Left cardiac atrium (tissue), 4 donors: ENCODE results near the gene HOXA7. TPM values are rescaled to one million over a fixed set of nuclear protein-coding genes. Genes with fewer than 3 reads are reported as not detected.

Source experiments
- ATAC-seq, 2 donors: fragments of 200-7000 bp; cut with Tn5 transposase; one replicate each; pipeline ENCODE4 v1.9.1; 2020; ENCODE audit warnings: mild to moderate bottlenecking in 2 of 2, moderate library complexity in 2 of 2
- DNase-seq: peaks from one replicate; pipeline ENCODE4 v3.0.0-alpha.2; 2020
- intact Hi-C, 2 donors: fragments of 100-400 bp; cut with DNase I; formaldehyde crosslinking; loops; one replicate each; pipeline versions ENCODE4 v1.14.1 to v1.15.1; 2022 to 2023
- long read RNA-seq: library from polyadenylated mRNA; unstranded; transcript quantifications from one replicate; pipeline ENCODE4 v2.0.0, GENCODE V29; 2021
- total RNA-seq, 2 donors: library from RNA; stranded (reverse); fragmentation: NEBNext Ultra II Directional; extraction: Animal tissue kit (Norgen Biotek cat#: 25700); gene quantifications; one replicate each; pipeline ENCODE4 v1.2.1, GENCODE V29; 2021
- donor health status: DM: no; HTN: yes; CAD: no.
- donor health status: DM: no; HTN: yes; CAD: no; lungs with severe emphysema.
- donor health status: DM: yes; HTN: yes; CAD: no.
- donor health status: Dilated cardiomyopathy.

The HOXA7 gene
- total RNA-seq: under 1 TPM; 0.12 to 0.39 TPM
- long read RNA-seq: 0 reads

DNA sequence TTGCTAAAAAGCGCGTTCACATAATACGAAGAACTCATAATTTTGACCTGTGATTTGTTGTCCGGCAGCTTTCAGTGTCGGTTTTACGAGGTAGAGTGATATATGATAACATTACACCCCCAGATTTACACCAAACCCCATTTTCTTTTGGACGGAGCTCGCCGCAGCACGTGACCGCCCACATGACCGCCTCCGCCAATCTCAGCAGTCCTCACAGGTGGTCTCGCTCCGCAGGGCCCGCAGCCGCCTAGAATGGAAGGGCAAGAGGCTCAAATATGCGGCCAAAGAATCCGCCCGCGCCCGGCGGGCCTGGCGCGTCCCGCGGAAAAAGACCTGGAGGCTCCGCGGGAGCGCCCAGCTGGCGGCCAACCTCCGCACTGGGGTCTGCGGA, at the start of gene HOXA7:
Gene HOXA7, minus strand, starts transcription at position 168 of the 391 bp plus-strand sequence. Its CDS starts 130 bp downstream, at position 38.
- no peak for DNase-seq
- ATAC-seq: no peak
- intact Hi-C loops: no loop called here

DNA sequence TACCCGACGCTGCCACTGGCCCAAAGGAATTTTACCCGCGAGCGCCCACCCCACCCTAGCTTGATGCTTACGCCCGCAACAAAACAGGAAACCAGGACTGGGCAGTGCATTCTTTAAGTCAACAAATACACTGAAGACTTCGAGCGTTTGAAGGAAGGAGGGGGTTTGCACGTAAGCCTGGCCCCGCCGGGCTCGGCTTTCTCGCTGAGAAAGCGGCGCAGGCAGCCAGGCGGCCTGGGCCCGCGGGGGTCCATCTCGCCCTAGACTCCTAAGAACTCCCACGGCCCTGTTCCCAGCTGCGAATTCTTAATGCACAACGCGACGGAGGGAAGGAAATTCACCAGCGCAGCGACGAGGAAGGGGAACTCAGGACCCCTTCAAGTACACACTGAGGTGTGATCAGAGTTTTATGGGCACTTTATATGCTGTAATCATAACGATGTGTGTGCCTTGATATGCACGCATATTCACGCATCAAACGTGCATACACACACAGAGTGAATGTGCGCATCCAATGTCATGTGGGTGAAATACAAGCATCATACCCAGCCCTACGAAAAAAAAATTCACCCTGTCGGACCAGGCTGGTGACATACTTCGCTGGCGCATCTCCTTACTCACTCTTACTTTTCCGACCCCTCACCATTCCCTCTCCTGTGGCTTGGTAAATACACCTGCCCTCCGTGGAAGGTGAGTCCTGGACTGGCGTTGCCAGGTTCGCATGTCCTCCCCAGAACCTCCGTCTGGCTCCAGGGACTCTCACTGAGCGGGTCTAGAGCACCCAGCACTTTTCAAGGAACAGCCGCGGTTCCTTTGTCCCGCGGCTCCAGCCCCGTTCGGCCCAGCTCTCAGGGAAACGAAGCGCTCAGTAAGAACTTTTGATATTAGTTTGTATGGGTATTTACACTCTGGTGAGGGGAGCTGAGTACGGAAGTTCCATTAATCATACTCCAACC, 49.1 kb upstream of the HOXA7 start:
- no peak for DNase-seq
- no peak for ATAC-seq
- intact Hi-C loops: loop anchor here (5.0 to 10.0 kb wide), 4 partner anchors 369 to 889 kb away; no protein-coding TSS in a partner anchor

DNA sequence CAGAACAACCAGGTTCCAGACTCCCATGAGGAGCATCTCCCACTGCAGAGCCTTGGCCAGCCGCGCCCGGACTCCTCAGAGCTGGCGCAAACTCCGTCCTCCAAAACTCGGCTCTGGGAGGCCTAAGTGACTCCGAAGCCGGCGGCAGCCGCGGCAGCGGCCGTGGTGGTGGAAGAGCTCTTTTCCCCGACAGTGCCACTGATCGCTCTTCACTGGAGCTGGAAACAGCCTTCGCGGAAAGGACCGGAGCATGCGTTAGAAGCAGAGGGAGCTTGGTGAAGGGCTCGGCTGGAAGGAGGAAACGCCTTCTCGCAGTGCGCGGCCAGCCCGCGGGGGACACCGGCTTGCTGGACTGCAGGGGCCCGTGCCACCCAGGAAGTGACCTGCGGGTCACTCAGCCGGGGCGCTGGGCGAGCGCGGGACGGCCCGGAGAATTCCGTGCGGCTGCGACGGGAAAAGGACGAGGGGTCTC, 48.4 kb upstream of the HOXA7 start:
- ATAC-seq: no peak
- DNase-seq: no peak
- intact Hi-C loops: loop anchor here (5.0 to 10.0 kb wide), 4 partner anchors 370 to 890 kb away; no protein-coding TSS in a partner anchor

DNA sequence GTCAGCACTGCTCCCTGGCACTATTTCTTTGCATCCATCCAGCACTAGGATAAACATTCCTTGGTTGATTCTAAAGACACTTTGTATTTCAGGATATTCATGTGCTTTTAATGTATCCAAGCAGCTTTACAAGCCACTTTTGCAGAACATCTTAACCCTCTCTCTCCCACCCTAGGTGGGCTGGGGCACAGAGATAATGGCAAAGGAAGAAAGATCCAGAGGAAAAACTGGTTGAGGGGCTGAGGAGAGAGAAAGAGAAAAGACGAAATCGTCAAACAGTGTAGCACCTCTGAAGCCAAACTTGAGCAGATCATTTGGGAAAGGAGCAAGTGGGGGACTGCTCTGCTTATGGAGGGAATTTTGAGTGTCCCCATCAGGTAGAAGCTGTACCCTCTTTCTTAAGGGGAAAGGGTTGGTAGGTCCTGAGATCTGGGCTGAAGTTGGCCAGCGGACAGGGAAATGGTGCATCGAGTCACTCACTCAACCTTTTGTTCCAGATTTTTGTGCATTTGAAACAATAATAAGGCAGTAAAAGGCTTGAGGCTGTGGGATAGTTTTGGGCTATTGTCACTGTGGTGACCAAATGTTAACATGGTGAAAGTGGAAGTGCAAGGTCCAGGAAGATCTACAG, 47.6 kb upstream of the HOXA7 start:
- DNase-seq: no peak
- intact Hi-C loops: loop anchor here in 1 of 2 donors (10.0 kb wide), 3 partner anchors 371 to 891 kb away; no protein-coding TSS in a partner anchor
- no peak for ATAC-seq

DNA sequence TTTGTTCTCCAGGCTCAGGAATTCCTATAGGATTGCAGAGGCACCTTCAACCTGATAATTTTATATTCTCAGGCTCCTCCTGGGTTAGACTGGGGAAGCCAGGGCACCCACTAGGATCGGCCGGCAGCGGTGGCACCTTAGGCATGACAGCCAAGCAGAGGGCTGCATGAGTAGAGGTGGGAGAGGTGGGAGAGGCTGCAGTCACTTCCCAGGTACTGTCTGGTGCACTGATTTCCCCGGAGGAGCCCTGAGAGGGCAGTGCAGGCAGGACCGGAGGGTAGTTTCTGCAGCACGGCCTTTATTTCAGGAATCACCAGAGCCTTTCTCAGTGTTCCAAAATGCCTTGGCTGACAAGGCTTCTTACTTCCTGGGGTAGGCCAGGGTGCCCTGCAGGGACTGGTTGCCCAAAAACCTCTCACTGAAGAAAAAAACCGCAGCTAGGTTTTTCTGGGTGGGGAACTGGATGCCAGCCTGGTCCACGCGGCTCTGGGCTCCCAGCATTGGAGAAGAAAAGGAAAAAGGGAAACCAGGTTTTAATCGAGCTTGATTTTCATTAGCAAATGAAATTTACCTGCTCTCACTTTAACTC, 47.0 kb upstream of the HOXA7 start:
- intact Hi-C loops: loop anchor here in 1 of 2 donors (10.0 kb wide), 3 partner anchors 371 to 891 kb away; no protein-coding TSS in a partner anchor
- DNase-seq (no peak), ATAC-seq (no peak)

DNA sequence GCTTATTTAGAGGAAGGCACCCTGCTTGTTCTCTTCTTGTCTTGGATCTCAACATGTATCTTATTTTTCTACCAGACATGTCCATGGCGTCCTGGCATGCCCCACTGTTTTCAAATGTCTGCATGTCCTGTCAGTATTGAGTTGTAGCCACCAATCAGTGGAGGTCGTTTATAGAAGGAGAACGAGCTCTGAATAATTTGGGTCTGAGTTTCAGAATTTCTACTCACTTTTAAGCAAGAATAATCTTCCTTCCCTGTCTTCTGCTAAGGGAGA, 46.3 kb upstream of the HOXA7 start:
- DNase-seq: no peak

DNA sequence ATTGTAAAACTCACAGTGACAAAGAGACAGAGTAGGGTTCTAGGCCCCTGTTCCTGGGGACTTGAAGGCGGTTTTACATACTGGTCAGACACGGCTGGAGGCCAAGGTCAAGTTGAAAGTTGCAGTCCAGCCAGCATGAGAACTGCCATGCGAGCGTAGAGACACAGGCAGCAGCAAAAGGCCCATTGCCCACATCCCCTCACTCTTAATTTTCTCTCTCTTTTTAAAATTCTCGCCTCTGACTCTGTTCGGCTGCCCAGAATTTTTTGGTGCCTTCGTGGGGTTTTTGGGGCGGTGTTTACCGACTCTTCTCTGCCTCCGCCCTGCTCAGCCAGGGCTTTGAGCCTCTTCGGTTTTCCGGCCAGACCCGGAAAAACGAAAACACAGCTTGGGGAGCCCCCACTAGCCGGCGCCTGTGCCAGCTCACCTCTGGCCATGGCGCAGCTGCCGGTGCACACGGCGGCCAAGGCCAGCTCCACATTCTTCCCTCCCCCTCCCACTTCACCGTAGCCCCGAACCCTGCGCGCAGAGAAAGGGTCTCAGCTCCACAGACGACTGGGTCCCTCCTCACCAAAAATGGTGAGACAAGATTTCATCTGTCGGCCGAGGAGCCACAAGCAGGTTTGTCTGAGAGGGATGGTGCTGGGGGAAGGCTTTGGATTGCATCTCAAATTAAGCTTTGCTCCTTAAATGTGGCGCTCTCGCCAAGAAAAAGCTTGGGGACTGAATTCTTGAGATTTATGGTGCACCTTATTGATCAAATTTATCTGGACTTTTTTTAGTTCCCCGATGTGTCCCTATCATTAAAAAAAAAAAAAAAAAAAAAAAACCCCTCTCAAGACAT, 45.8 kb upstream of the HOXA7 start:
- ATAC-seq: no peak
- intact Hi-C loops: loop anchor here in 1 of 2 donors (10.0 kb wide), 3 partner anchors 373 to 893 kb away; no protein-coding TSS in a partner anchor
- DNase-seq: no peak

More for the DNA sequence above, 46.3 kb upstream of the HOXA7 start:
- intact Hi-C loops: loop anchor here in 1 of 2 donors (10.0 kb wide), 3 partner anchors 372 to 892 kb away; no protein-coding TSS in a partner anchor
- no peak for ATAC-seq

DNA sequence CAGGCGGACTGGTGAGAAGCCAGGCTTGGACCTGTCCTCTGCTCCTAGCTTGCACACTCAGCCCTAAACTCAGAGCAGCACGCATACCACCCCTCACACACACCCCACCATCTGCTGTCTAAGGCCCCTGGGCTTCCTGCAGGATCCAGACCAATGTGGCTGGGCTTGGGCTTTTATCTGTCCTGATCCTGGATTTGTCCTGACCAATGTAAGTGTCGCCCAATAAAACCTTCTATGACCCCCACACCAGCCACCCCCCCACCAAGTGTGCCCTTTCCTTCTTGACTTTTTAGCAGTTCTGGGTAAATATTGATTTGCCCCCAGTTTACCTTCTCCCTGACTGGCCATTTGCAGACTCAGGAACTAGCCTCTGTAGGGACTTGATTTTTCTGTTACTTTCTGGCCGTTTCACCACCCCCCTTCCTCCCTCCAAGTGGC, 45.1 kb upstream of the HOXA7 start:
- intact Hi-C loops: loop anchor here in 1 of 2 donors (10.0 kb wide), 3 partner anchors 373 to 893 kb away; no protein-coding TSS in a partner anchor
- no peak for ATAC-seq
- no peak for DNase-seq

DNA sequence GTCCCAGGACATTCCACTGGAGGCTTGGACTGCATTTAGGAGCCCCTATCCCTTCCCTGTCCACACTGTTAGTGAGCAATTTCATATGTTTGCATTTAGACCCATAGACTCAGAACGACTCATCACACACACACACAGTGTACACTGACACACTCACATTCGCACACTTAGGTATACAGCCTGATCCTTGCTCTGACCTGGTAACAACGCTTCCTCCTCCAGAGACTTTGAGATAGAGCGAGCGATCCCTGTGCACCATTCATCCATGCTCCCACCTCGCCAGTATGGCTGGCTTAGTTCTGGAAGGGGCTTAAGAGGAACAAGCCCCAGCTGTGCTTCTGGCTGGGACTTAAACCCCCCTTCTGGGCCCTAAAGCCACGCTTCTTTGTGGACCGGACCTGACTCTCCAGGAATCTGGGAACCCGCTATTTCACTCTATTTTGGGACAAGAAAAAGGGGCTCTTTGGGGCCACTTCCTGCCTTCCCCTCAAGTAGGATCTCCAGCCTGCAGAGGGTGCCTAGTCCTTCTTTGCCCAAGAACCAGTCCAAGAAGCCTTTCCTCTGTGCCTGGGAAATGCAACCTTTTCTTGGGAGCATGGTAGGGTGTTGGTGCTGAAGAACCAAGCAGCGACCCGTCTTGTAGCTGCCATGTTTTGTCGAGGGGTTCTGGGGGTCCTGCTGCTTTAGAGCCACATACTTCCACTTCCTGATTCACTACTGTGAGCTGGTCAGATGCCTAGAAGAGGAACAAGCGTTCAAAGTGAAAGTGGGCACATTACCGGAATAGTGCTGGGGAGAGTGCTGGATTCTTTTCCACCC, 44.5 kb upstream of the HOXA7 start:
- ATAC-seq (peak in 1 of 2 donors; percentile 40), DNase-seq (no peak)
- intact Hi-C loops: loop anchor here in 1 of 2 donors (10.0 kb wide), 3 partner anchors 374 to 894 kb away; no protein-coding TSS in a partner anchor

DNA sequence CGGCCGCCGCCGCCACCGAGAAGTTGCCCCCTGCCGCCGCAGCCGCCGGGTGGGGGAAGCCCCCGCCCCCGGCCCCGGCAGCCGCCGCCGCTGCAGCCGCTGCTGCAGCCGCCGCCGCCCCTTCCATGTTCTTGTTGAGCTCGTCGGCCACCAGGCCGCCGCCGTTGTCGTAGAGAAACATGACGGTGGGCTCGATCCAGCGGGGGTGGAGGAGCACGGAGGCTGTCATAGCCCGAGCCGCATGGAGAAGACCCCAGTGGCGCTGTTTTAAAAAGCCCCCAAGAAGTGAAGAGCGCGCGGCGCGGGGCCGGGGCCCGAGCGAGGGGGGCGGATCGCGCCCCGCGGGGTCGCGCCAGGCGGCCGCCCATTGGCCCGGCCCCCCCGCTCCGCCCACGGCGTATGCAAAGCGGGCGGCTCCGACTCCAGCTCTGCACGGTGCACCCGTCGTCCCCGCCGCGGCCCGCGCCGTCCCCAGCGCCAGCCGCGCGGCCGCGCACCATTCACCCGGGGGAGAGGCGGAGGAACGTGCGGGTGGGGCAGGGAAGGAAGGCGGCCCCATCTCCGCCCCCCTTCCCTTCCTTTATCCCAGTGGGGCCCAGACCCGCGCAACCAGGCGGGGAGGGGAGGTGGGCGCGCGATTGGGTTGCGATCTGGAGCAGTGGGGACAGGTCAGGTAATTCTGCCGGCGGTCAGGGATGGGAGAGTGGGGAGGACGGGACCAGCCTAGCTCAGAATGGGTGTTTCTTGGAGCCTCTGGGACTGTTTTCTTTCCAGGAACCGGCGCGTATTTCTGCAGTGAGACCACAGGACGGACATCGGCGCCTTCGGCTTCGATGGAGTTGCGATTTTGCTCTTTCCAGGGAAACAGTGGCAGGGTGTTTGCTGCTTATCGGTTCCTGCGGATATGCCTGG, 43.6 kb upstream of the HOXA7 start, which contains the start of gene HOXA13:
Gene HOXA13, minus strand, starts transcription at position 243 of the 912 bp plus-strand sequence. Its CDS starts 14 bp downstream, at position 229.
- peak; percentile 39 to 55 for ATAC-seq
- intact Hi-C loops: loop anchor here (5.0 to 10.0 kb wide), 6 partner anchors 375 to 895 kb away; no protein-coding TSS in a partner anchor
- DNase-seq: no peak

DNA sequence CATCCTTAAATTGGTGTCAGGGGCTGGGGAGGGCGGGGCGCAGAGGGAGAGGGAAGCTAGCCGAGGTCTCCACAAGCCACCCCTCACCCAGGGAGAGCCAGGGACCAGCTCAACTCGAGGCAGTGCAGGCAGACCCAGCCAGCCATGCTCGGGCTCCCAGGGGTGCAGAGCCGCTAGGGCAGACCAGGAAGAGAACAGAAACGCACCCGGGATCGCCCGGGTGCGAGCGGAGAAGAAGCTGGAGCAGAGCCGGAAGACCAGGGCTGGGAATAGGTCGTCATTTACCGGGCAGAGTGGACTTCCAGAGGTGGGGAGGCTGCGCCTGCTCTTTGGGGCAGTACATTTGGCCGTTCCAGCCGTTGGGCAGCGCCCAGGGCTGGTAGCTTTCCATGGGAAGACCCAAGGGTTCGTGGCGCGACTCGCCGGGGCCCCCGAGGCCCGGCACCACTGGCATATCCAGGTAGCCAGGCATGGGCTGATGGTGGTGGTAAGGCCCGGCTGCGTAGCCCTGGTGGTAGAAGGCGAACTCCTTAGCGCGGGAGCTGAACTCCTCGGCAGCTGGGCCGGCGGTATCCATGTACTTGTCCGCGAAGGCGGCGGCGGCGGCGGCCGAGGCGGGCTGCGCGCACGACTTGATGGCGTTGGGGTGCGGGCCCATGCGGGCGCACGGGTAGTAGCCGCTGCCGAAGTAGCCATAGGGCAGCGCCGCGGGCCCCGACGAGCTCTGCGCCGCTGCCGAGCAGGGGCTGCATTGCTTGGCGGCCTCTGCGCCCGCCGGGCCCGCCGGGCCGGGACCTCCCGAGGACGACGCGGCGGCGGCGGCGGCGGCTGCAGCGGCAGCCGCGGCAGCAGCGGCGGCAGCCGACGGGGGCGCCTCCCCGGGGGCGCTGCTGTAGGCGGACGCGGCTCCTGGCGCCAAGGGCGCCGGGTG, 42.7 kb upstream of the HOXA7 start:
- DNase-seq (no peak), ATAC-seq (peak in 1 of 2 donors; percentile 18)
- intact Hi-C loops: loop anchor here (5.0 to 10.0 kb wide), 3 partner anchors 576 to 826 kb away; no protein-coding TSS in a partner anchor

DNA sequence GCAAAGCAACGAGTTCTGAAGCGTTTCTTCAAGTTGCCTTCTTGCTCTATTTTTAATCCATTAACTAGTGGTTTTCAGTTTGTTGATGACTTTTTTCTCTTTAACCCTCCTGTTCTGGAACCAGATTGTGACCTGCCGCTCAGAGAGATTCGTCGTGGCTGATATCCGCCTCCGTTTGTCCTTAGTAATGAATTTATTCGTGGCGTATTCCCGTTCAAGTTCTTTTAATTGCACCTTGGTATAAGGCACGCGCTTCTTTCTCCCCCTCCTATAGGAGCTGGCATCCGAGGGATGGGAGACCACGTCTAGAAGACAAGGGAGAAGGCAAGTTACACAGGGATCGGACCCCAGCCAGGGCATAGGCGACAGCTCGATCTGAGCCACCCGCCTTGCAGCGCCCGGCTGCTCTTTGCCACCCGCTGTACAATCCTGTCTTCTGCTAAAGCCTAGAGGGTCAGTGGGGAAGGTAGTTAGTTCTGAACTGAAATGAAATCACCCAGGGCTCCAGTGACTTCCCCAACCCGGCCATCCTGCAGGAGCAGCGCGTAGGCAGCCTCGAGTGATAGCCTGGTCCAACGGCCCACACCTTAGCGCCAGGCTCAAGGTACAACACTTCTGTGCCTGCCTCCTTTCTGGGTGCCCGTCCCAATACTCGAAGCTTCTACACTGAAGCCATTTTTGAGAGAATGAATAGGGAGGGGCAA, 41.8 kb upstream of the HOXA7 start:
- intact Hi-C loops: loop anchor here (5.0 to 10.0 kb wide), 3 partner anchors 577 to 827 kb away; no protein-coding TSS in a partner anchor
- ATAC-seq (no peak), DNase-seq (no peak)

DNA sequence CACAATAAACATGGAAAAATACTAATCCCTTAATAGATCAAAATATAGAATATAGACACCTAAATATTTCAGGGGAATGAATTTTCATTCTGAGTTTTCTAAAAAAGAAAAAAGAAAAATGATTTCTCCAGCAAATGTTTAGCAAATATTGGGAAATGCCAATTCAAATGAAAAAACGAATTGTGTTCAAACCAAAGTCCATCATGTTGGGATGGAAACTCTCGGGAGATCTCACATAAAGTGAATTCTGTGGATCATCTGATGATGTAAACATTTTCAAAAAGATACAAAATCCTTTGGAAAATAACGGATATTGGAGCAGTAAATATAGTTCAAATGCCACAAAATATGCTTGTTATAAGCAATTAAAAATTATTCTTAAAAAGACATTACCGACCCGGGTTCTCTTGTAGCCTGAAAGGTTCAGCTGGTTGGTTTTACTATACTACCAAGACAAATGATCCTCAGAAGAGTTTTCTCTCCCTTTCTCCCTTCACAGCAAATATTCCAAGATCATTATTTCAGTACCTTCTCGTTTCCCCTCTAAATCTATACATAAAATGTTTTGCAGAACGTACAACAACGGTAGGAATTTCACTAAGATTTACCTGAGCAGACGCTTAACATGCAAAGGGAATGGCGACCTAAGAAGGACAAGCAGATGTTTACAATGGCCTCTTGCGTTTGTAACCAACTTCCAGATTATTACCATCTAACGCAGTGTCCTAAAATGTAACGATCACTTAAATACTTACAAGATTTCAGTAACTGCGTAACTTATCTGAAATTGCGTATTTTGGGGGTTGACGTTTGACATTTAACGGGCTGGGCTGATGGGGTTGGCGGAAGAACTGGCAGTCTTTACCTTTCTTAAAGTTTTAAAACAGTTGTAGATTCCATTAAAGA, 40.9 kb upstream of the HOXA7 start:
- intact Hi-C loops: loop anchor here (2.0 to 10.0 kb wide), 5 partner anchors 577 to 899 kb away; no protein-coding TSS in a partner anchor
- no peak for DNase-seq
- no peak for ATAC-seq
